GM12891 (cell line): ENCODE results near the gene COX6A2.

Experiments
- POLR2A ChIP-seq: IDR thresholded peaks from 2 replicates; pipeline ENCODE4 v1.6.1; 2011; ENCODE audit warnings: low read depth, low read length, control low read depth
- POLR2AphosphoS5 ChIP-seq: IDR thresholded peaks from 2 replicates; pipeline ENCODE4 v1.6.1; 2011; ENCODE audit warnings: low read depth, low read length, control low read depth

- no peak for TF ChIP-seq POLR2A
- no peak for TF ChIP-seq POLR2AphosphoS5
Observed at GRCh38 chr16:31461921-31462804, 34.0 kb upstream of the COX6A2 start.
